K562 (cell line): ENCODE results near the gene ASCC2. TPM values are rescaled to one million over a fixed set of nuclear protein-coding genes. Genes with fewer than 3 reads are reported as not detected.

ENCODE experiments used
- ATAC-seq: fragments of 200-7000 bp; cut with Tn5 transposase; 3 replicates; pipeline ENCODE4 v1.9.1; 2020; ENCODE audit warnings: moderate library complexity
- BruUV-seq: library from RNA; stranded (reverse); fragments of 400-500 nt; replicated peaks from 2 replicates; lab custom pipeline; 2021; lab: Mats Ljungman, UMichigan
- CTCF ChIA-PET: fragments of 300-600 bp; formaldehyde crosslinking; extraction: SDS; loops from one replicate; lab custom pipeline; 2021; ENCODE audit warnings: low intra/inter-chr PET ratio; lab: Yijun Ruan, JAX
- POLR2A ChIA-PET: fragments of 300-600, 350-650 bp; sonication (Branson Sonifier 250); formaldehyde crosslinking; extraction: SDS; loops from one replicate; lab custom pipeline; 2021; ENCODE audit warnings: antibody characterized with exemption, inconsistent platforms; lab: Yijun Ruan, JAX
- DNase-seq, 4 experiments: peaks; one replicate each; pipeline versions ENCODE4 v3.0.0 to v3.0.0-alpha.2; 2011 to 2018; ENCODE audit warnings: low spot score in 3 of 4, mixed read lengths in 3 of 4; ENCODE audit errors: extremely low read depth in 1 of 4
- FAIRE-seq: peaks from 2 replicates; lab custom pipeline; 2011; peaks lifted over from hg19 to GRCh38; lab: Jason Lieb, UNC
- H2AFZ ChIP-seq: 2 replicates; pipeline ENCODE4 v1.6.0; 2011; ENCODE audit warnings: low read depth, low read length, control low read depth, inconsistent platforms
- H3K27ac ChIP-seq: fragments of 200-600 bp; 3 replicates; pipeline ENCODE4 v1.8.0; 2011; ENCODE audit warnings: low read depth, mild to moderate bottlenecking, control low read depth, inconsistent platforms, low read length, moderate library complexity, mixed read lengths; ENCODE audit errors: extremely low read depth
- H3K27me3 ChIP-seq, 2 experiments: fragments of 300-600 bp in 1 of 2; 2 replicates in 1 of 2; 3 replicates in 1 of 2; pipeline versions ENCODE4 v1.6.0 to v1.8.0; 2011; ENCODE audit warnings: inconsistent platforms in 2 of 2, low read length in 2 of 2, mild to moderate bottlenecking in 1 of 2, mixed read lengths in 1 of 2, moderate library complexity in 1 of 2; ENCODE audit not compliant: control insufficient read depth in 2 of 2, insufficient read depth in 2 of 2
- H3K36me3 ChIP-seq: fragments of 300-600 bp; 3 replicates; pipeline ENCODE4 v1.8.0; 2011; ENCODE audit warnings: mild to moderate bottlenecking, low read length, inconsistent platforms; ENCODE audit not compliant: control insufficient read depth, insufficient read depth
- H3K4me1 ChIP-seq, 2 experiments: fragments of 200-600 bp in 1 of 2; replicated peaks in 1 of 2; 2 replicates in 1 of 2; 3 replicates in 1 of 2; pipeline versions ENCODE4 v1.5.1 to v1.8.0; 2011; ENCODE audit warnings: inconsistent platforms in 2 of 2, low read length in 2 of 2, mild to moderate bottlenecking in 1 of 2, mixed read lengths in 1 of 2, moderate library complexity in 1 of 2; ENCODE audit not compliant: control insufficient read depth in 2 of 2, insufficient read depth in 2 of 2
- H3K4me2 ChIP-seq: 2 replicates; pipeline ENCODE4 v1.6.1; 2011; ENCODE audit warnings: low read length, control low read depth, inconsistent platforms, mixed read lengths; ENCODE audit not compliant: insufficient read depth
- H3K4me3 ChIP-seq: fragments of 200-600 bp; sonication (generic), shearing (Covaris generic); 2 replicates; pipeline ENCODE4 v1.5.1; 2016; ENCODE audit warnings: control low read depth, inconsistent platforms
- H3K79me2 ChIP-seq: fragments of 200-600 bp; 3 replicates; pipeline ENCODE4 v1.8.0; 2011; ENCODE audit warnings: low read length, inconsistent platforms; ENCODE audit not compliant: control insufficient read depth, insufficient read depth
- H3K9ac ChIP-seq, 2 experiments: 2 replicates each; pipeline versions ENCODE4 v1.6.0 to v1.6.1; 2011; ENCODE audit warnings: low read depth in 2 of 2, low read length in 2 of 2, control low read depth in 1 of 2, inconsistent platforms in 1 of 2, mild to moderate bottlenecking in 1 of 2, mixed read lengths in 1 of 2; ENCODE audit not compliant: insufficient read depth in 1 of 2
- H3K9me1 ChIP-seq: one replicate; pipeline ENCODE4 v1.6.0; 2011; ENCODE audit warnings: inconsistent platforms, mild to moderate bottlenecking, low read length, moderate library complexity; ENCODE audit not compliant: control insufficient read depth, insufficient read depth
- H3K9me3 ChIP-seq: replicated peaks from 2 replicates; pipeline ENCODE4 v1.5.1; 2011; ENCODE audit warnings: low read depth, low read length, inconsistent platforms; ENCODE audit not compliant: control insufficient read depth, insufficient read depth
- H4K20me1 ChIP-seq: replicated peaks from 2 replicates; pipeline ENCODE4 v1.6.1; 2011; ENCODE audit warnings: low read length, inconsistent platforms, mixed read lengths; ENCODE audit not compliant: control insufficient read depth, insufficient read depth
- CBFB ChIP-seq: sonication (generic); formaldehyde crosslinking; IDR thresholded peaks from 2 replicates; pipeline ENCODE4 v1.4.0; 2020; ENCODE audit warnings: mild to moderate bottlenecking, missing genetic modification reagents
- FOS ChIP-seq: IDR thresholded peaks from 3 replicates; pipeline ENCODE4 v1.6.1; 2011; ENCODE audit not compliant: insufficient read length; ENCODE audit errors: extremely low read depth
- FOXA1 ChIP-seq: fragments of 450-650 bp; IDR thresholded peaks from 2 replicates; pipeline ENCODE4 v1.6.1; 2016; ENCODE audit warnings: mild to moderate bottlenecking, borderline replicate concordance
- HSF4 ChIP-seq: fragments of 250-450 bp; sonication (Bioruptor Pico); IDR thresholded peaks from 2 replicates; pipeline ENCODE4 v2.1.2; 2022; ENCODE audit warnings: mild to moderate bottlenecking, moderate library complexity, borderline replicate concordance
- MTF1 ChIP-seq: fragments of 250-450 bp; sonication (Bioruptor Pico); IDR thresholded peaks from 2 replicates; pipeline ENCODE4 v1.9.0; 2021; ENCODE audit warnings: moderate library complexity, mild to moderate bottlenecking, inconsistent platforms, borderline replicate concordance
- NBN ChIP-seq: fragments of 450-650 bp; IDR thresholded peaks from 2 replicates; pipeline ENCODE4 v1.6.1; 2016; ENCODE audit warnings: low read depth, mild to moderate bottlenecking
- NCOA6 ChIP-seq: fragments of 450-650 bp; IDR thresholded peaks from 2 replicates; pipeline ENCODE4 v1.6.1; 2017; ENCODE audit warnings: mild to moderate bottlenecking
- POLR2A ChIP-seq: fragments of 450-650 bp; conservative IDR thresholded peaks from 2 replicates; pipeline ENCODE4 v1.6.1; 2016
- RAD21 ChIP-seq, 2 experiments: fragments of 250-450 bp in 1 of 2; fragments of 450-650 bp in 1 of 2; sonication (Bioruptor Pico) in 1 of 2; formaldehyde crosslinking in 1 of 2; IDR thresholded peaks in 1 of 2; conservative IDR thresholded peaks in 1 of 2; 2 replicates each; pipeline versions ENCODE4 v1.4.0 to v1.8.0; 2020 to 2022; ENCODE audit warnings: mild to moderate bottlenecking in 2 of 2, moderate library complexity in 1 of 2
- SMAD1 ChIP-seq: fragments of 150-350 bp; IDR thresholded peaks from 2 replicates; pipeline ENCODE4 v1.6.1; 2014; ENCODE audit warnings: low read length, low read depth; ENCODE audit not compliant: partially characterized antibody
- SMAD3 ChIP-seq: fragments of 450-650 bp; formaldehyde crosslinking; conservative IDR thresholded peaks from 2 replicates; pipeline ENCODE4 v1.4.0; 2020; ENCODE audit warnings: mild to moderate bottlenecking
- ZNF431 ChIP-seq: sonication (generic); formaldehyde crosslinking; IDR thresholded peaks from 2 replicates; pipeline ENCODE4 v1.8.0; 2022; ENCODE audit warnings: mild to moderate bottlenecking, missing genetic modification reagents
- WGBS: fragments of 100-300 bp; shearing (Covaris generic); methylation state at CpG from one replicate; pipeline ENCODE4 v1.1.6; 2016; ENCODE audit warnings: low coverage, mixed read lengths; ENCODE audit not compliant: insufficient coverage; ENCODE audit errors: missing lambda C conversion rate; 5-methylcytosine and 5-hydroxymethylcytosine counted together
- in situ Hi-C: fragments of 300-500 bp; cut with MboI; formaldehyde crosslinking; loops from 4 replicates; pipeline ENCODE4 v1.15.0; 2018; ENCODE audit warnings: inconsistent platforms, mixed read lengths
- intact Hi-C: fragments of 100-400 bp; cut with micrococcal nuclease; formaldehyde crosslinking; loops from 2 replicates; pipeline ENCODE4 v1.14.2; 2022
- polyA plus RNA-seq, 8 experiments: library from polyadenylated mRNA; depleted of rRNA in 4 of 8; stranded (reverse) in 5 of 8; unstranded in 3 of 8; fragments of >200 nt; fragmentation: Nextera tagmentation in 2 of 8; fragmentation: Illumina TruSeq in 1 of 8; extraction: Ambion mirVana in 2 of 8; extraction: Trizol in 1 of 8; gene quantifications; 2 replicates each; pipeline versions ENCODE4 v1.2.1 to v1.2.3, GENCODE V29; 2011 to 2014; ENCODE audit warnings: inconsistent platforms in 1 of 8, missing spikeins in 1 of 8
- total RNA-seq, 7 experiments: library from RNA; depleted of rRNA in 6 of 7; stranded (reverse); fragments of >200 nt in 6 of 7; fragmentation: Illumina TruSeq in 2 of 7; extraction: Trizol in 2 of 7; gene quantifications; 2 replicates each; pipeline versions ENCODE4 v1.2.1 to v1.2.3, GENCODE V29; 2011 to 2021; ENCODE audit warnings: low replicate concordance in 1 of 7
- TF ChIP-seq, protein P1 (sequence below): fragments of 250-450 bp; sonication (Bioruptor Pico); IDR thresholded peaks from 2 replicates; pipeline ENCODE4 v1.5.0; 2020; ENCODE audit warnings: mild to moderate bottlenecking
- TF ChIP-seq, protein P2 (sequence below): fragments of 250-450 bp; sonication (Bioruptor Pico); IDR thresholded peaks from 2 replicates; pipeline ENCODE4 v1.5.0; 2022; ENCODE audit warnings: mild to moderate bottlenecking
- TF ChIP-seq, protein P3 (sequence below): fragments of 450-650 bp; IDR thresholded peaks from 2 replicates; pipeline ENCODE4 v1.6.1; 2014; ENCODE audit warnings: low read depth, mild to moderate bottlenecking, moderate library complexity, borderline replicate concordance

ASCC2 gene
- total and polyA plus RNA-seq, 9 of the 15 experiments (the other 6 are each of a cell fraction or from before 2014, with no cell fraction given), result 4.0 to 46.7 (median 26.8) TPM

DNA sequence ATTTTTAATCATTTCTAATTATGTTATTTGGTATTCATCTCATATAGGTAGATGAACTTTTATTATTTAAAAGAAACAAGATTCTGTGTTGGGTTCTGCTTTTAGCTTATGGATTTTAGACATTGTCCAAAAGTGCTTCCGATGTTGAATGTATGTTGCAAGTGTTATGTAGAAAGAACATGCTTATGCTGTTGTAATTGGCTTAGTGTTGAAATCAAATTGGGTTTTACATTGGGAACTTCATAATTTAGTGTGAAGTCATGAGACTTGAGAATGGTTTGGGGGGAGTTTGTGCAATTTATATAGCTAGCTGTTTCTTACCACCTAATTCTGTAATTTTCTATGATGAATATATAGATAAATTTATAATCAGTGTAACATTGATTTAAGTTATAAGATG is 48.5 kb upstream of the ASCC2 start (continued):
- TF ChIP-seq, protein P1, sequence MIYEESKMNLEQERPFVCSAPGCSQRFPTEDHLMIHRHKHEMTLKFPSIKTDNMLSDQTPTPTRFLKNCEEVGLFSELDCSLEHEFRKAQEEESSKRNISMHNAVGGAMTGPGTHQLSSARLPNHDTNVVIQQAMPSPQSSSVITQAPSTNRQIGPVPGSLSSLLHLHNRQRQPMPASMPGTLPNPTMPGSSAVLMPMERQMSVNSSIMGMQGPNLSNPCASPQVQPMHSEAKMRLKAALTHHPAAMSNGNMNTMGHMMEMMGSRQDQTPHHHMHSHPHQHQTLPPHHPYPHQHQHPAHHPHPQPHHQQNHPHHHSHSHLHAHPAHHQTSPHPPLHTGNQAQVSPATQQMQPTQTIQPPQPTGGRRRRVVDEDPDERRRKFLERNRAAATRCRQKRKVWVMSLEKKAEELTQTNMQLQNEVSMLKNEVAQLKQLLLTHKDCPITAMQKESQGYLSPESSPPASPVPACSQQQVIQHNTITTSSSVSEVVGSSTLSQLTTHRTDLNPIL (CRISPR knock-in tag), result no peak
- TF ChIP-seq NCOA6 (no peak), FOS (no peak), SMAD1 (no peak), CBFB (no peak), POLR2A (no peak), RAD21 (CRISPR knock-in tag; conservative IDR thresholded peaks at IDR 0.05 in 1 of 2, IDR thresholded peaks at IDR 0.05 in 1 of 2) (no peak)
- TF ChIP-seq, protein P2, sequence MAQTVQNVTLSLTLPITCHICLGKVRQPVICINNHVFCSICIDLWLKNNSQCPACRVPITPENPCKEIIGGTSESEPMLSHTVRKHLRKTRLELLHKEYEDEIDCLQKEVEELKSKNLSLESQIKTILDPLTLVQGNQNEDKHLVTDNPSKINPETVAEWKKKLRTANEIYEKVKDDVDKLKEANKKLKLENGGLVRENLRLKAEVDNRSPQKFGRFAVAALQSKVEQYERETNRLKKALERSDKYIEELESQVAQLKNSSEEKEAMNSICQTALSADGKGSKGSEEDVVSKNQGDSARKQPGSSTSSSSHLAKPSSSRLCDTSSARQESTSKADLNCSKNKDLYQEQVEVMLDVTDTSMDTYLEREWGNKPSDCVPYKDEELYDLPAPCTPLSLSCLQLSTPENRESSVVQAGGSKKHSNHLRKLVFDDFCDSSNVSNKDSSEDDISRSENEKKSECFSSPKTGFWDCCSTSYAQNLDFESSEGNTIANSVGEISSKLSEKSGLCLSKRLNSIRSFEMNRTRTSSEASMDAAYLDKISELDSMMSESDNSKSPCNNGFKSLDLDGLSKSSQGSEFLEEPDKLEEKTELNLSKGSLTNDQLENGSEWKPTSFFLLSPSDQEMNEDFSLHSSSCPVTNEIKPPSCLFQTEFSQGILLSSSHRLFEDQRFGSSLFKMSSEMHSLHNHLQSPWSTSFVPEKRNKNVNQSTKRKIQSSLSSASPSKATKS (CRISPR knock-in tag), result no peak

DNA sequence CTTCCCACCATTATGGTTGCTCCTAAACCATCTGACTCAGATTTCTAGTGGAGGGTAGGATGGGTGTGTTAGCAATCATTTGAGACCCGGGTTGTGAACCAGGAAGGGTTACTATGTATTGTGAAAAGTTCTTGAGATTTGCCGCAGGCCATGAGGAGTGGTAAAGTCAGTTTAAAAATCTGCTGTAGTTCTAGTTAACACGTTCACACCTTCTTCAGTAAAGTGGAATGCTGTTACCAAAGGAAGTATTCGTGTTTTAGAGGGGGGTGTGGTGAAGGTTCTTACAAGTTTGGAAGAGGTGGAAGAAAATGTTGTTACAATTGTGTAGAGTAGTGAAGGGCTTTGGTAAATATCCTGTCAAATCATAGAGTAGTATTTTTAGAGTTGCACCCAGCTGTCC is 47.5 kb upstream of the ASCC2 start:
- no peaks in the 10 kb centered on the region; the same call in 2 of the 3 replicates for H3K36me3 ChIP-seq
- intact Hi-C loops (no loop called here), in situ Hi-C loops (no loop called here)
- H2AFZ ChIP-seq, result no peak overlapping the region
- H4K20me1 ChIP-seq, result peaks cover 6% of the 10 kb centered on the region; the same call in 1 of the 2 replicates
- peaks cover 3% of the 10 kb centered on the region for H3K9me1 ChIP-seq
- no TSS peak for BruUV-seq
- POLR2A ChIA-PET, result interaction anchor here (1.0 to 2.7 kb wide), 2 partner anchors 22 to 209 kb away, joined by 3 to 8 read pairs; no protein-coding TSS in a partner anchor
- H3K4me1 ChIP-seq, result peaks cover 0 to 5% of the 10 kb centered on the region in 2 experiments; a peak in 2 of 5 replicates
- WGBS, result 42% methylated on average over 4 of the region's 4 CpGs
- FAIRE-seq, result no peak
- no peaks in the 10 kb centered on the region for H3K27me3 ChIP-seq
- DNase-seq, result no peak
- H3K27ac ChIP-seq, result no peak overlapping the region
- peaks cover 67% of the 10 kb centered on the region for H3K79me2 ChIP-seq
- no peak for ATAC-seq
- no peak overlapping the region for H3K9ac ChIP-seq
- no peak overlapping the region for H3K4me2 ChIP-seq
- CTCF ChIA-PET, result no interaction called here
- H3K9me3 ChIP-seq, result no peaks in the 10 kb centered on the region
- no peak overlapping the region for H3K4me3 ChIP-seq
- TF ChIP-seq ZNF431 (CRISPR knock-in tag) (no peak), HSF4 (no peak), FOXA1 (no peak), MTF1 (CRISPR knock-in tag) (no peak), SMAD3 (CRISPR knock-in tag) (no peak), NBN (no peak)
- TF ChIP-seq, protein P3, sequence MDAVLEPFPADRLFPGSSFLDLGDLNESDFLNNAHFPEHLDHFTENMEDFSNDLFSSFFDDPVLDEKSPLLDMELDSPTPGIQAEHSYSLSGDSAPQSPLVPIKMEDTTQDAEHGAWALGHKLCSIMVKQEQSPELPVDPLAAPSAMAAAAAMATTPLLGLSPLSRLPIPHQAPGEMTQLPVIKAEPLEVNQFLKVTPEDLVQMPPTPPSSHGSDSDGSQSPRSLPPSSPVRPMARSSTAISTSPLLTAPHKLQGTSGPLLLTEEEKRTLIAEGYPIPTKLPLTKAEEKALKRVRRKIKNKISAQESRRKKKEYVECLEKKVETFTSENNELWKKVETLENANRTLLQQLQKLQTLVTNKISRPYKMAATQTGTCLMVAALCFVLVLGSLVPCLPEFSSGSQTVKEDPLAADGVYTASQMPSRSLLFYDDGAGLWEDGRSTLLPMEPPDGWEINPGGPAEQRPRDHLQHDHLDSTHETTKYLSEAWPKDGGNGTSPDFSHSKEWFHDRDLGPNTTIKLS, result no peak
